BJ (cell line): Measurements from ENCODE around the gene NEMP2. TPM values are rescaled to one million over a fixed set of nuclear protein-coding genes. Genes with fewer than 3 reads are reported as not detected.

ENCODE experiments used
- CTCF ChIA-PET: fragments of 350-600 bp; formaldehyde crosslinking; extraction: SDS; loops from one replicate; lab custom pipeline; 2021; ENCODE audit warnings: antibody characterized with exemption, inconsistent platforms; lab: Yijun Ruan, JAX
- POLR2A ChIA-PET: fragments of 300-600 bp; sonication (Branson Sonifier 250); formaldehyde crosslinking; extraction: SDS; loops from one replicate; lab custom pipeline; 2021; ENCODE audit warnings: antibody characterized with exemption; lab: Charles Lee
- DNase-seq: peaks from one replicate; pipeline ENCODE4 v3.0.0-alpha.2; 2011; ENCODE audit warnings: low read depth
- H3K27me3 ChIP-seq: 2 replicates; pipeline ENCODE4 v1.6.0; 2011; ENCODE audit warnings: low read length; ENCODE audit not compliant: control insufficient read depth, insufficient read depth
- H3K36me3 ChIP-seq: 2 replicates; pipeline ENCODE4 v1.5.1; 2011; ENCODE audit warnings: low read length; ENCODE audit not compliant: control insufficient read depth, insufficient read depth
- H3K4me3 ChIP-seq: 2 replicates; pipeline ENCODE4 v1.5.1; 2011; ENCODE audit warnings: low read depth, mild to moderate bottlenecking, control low read depth, low read length
- polyA plus RNA-seq: library from polyadenylated mRNA; depleted of rRNA; stranded (reverse); fragments of >200 nt; gene quantifications from 2 replicates; pipeline ENCODE4 v1.2.3, GENCODE V29; 2011
- TF ChIP-seq, protein P1 (sequence below): IDR thresholded peaks from 2 replicates; pipeline ENCODE4 v1.5.1; 2011; ENCODE audit warnings: low read depth, mild to moderate bottlenecking, control low read depth, inconsistent platforms, low read length, moderate library complexity; ENCODE audit not compliant: insufficient read depth

NEMP2 gene
- polyA plus RNA-seq, 1 experiment: 2.1 TPM

DNA sequence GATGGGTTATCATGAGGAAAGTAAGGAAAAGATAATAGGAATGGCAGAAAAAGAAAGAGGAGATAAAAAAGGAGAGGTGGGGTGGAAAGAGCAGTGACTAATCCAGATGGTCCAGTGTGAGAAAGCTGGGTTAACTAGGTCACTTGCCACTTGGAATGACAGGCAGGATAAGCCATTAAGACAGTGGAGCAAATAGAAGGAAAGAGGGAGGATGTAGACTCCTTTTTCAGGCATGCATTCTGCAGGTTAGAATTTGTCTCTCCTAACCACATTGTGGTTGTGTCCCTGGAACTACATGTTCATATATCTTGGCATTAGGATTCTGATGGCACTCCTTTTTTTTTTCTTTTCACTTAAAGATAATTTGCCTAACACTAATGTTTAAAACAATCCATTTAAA lies 13.4 kb upstream of the NEMP2 start:
- no peaks in the 10 kb centered on the region for H3K36me3 ChIP-seq
- TF ChIP-seq, protein P1, sequence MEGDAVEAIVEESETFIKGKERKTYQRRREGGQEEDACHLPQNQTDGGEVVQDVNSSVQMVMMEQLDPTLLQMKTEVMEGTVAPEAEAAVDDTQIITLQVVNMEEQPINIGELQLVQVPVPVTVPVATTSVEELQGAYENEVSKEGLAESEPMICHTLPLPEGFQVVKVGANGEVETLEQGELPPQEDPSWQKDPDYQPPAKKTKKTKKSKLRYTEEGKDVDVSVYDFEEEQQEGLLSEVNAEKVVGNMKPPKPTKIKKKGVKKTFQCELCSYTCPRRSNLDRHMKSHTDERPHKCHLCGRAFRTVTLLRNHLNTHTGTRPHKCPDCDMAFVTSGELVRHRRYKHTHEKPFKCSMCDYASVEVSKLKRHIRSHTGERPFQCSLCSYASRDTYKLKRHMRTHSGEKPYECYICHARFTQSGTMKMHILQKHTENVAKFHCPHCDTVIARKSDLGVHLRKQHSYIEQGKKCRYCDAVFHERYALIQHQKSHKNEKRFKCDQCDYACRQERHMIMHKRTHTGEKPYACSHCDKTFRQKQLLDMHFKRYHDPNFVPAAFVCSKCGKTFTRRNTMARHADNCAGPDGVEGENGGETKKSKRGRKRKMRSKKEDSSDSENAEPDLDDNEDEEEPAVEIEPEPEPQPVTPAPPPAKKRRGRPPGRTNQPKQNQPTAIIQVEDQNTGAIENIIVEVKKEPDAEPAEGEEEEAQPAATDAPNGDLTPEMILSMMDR: no peak
- CTCF ChIA-PET: interaction anchor here (1.4 kb wide), 1 partner anchor 14 kb away, joined by 4 read pairs; no protein-coding TSS in a partner anchor
- DNase-seq: no peak
- H3K4me3 ChIP-seq: no peak overlapping the region
- no peaks in the 10 kb centered on the region for H3K27me3 ChIP-seq
- POLR2A ChIA-PET: no interaction called here

DNA sequence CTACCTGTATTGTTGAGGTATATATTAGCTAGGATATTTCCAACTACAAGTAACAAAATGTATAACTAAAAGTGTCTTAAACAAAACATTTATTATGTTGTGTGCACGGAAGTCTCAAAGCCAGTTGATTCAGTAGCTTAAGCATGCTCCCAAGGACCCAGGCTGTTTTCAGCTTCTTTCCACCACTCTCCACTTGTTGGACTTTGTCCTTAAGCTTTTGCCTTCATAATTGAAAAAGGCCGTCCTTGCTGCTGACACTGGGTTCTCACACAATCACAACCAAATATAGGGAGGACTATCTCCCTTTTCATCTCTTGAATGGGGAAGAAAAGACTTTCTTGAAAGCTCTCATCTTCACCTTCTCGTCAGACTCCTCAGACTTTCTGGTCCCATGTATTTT lies 12.2 kb upstream of the NEMP2 start:
- POLR2A ChIA-PET: no interaction called here
- TF ChIP-seq, protein P1: no peak
- no peak overlapping the region for H3K4me3 ChIP-seq
- no peak for DNase-seq
- CTCF ChIA-PET: interaction anchor here (1.0 to 1.4 kb wide), 2 partner anchors 15 to 258 kb away, joined by 3 to 4 read pairs; no protein-coding TSS in a partner anchor
- H3K36me3 ChIP-seq: no peaks in the 10 kb centered on the region
- no peaks in the 10 kb centered on the region for H3K27me3 ChIP-seq

DNA sequence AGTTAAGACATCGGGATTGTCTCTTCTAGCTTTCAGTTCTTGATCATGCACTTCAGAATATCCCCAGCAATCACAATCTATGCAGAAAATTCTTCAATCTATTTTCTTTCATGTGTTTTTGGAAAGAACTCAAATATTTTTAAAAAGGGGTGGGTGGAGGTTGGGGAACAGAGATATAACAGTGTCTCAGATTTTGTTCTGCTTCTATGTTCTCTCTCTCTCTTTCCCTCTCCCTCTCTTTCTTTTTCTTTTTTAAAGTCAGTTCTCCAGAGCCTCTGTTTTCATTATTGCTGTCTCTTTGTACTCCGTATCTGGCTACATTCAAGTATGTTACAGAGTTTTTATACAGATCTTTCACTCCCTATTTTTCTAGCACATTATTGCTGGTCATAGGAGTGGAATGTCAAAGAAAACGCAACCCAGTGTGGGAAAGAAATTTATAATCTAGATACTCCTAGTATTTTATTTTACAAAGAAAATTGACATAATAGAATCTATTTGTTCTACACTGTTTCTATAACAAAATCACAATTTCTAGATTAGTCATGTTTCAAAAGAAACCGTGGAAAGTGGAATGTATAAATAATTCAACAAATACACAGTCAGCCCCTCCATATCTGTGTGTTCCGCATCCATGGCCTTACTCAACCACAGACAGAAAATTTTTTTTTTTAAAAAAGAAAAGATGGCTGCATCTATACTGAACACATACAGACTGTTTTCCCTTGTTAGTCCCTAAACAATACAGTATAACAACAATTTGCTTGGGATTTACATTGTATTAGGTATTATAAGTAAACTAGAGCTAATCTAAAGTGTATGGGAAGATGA lies 11.2 kb upstream of the NEMP2 start:
- DNase-seq: no peak
- TF ChIP-seq, protein P1: no peak
- ChIA-PET POLR2A (no interaction called here), CTCF (interaction anchor here (1.0 kb wide), 1 partner anchor 259 kb away, joined by 3 read pairs; no protein-coding TSS in a partner anchor)
- no peaks in the 10 kb centered on the region for H3K36me3 ChIP-seq
- no peaks in the 10 kb centered on the region for H3K27me3 ChIP-seq
- H3K4me3 ChIP-seq: no peak overlapping the region

DNA sequence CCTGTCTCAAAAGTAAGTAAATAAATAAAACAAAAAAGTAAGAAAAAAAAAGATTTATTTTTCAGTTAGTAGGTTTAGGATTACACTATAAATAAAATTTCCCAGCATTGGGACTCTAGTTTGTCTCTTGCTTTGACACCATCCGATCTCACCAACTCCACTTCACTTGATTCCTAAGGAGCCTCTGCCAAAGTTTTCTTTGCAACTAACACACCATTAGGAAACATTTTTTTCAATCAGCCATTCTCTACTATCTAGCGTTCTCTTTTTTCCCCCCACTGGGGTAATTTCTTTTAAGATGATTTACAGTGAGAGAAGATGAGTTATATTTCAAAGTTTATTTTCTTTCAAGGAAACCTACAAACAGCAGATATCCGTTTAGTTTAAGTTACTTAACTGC lies 10.6 kb upstream of the NEMP2 start:
- POLR2A ChIA-PET: no interaction called here
- no peak overlapping the region for H3K4me3 ChIP-seq

DNA sequence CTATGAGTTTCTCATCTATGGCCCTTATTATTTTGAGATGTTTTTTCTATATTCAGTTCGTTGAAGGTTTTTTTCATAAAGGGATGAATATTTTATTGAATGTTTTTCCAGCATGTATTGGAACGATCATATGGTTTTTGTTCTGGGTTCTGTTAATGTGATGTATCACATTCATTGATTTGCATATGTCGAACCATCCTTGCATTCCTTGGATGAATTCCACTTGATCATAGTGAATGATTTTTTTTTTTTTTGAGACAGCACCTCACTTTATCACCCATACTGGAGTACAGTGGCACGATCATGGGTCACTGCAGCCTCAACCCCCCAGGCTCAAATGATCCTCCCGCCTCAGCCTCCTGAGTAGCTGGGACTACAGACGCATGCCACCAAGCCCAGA lies 5.5 kb upstream of the NEMP2 start:
- H3K4me3 ChIP-seq: no peak overlapping the region
- TF ChIP-seq, protein P1: no peak
- no peaks in the 10 kb centered on the region for H3K27me3 ChIP-seq
- ChIA-PET POLR2A (no interaction called here), CTCF (no interaction called here)
- DNase-seq: no peak
- H3K36me3 ChIP-seq: no peaks in the 10 kb centered on the region

More for the DNA sequence above, 10.6 kb upstream of the NEMP2 start:
- TF ChIP-seq, protein P1: no peak
- CTCF ChIA-PET: no interaction called here
- Histone ChIP-seq H3K27me3 (no peaks in the 10 kb centered on the region), H3K36me3 (no peaks in the 10 kb centered on the region)
- DNase-seq: no peak
